ENCODE data around the gene MAP3K5.

Gene MAP3K5

GRCh38 chr6:136526196-136526930, 265.9 kb downstream of the MAP3K5 start:
- TF ChIP-seq FOXP2 (optimal IDR thresholded peaks at IDR 0.05; ENCODE audit: borderline replicate concordance, extremely low read depth, extremely low read length, insufficient read depth) (no peak), TAF1 (IDR thresholded peaks at IDR 0.05; ENCODE audit: borderline replicate concordance, insufficient read depth, low read length) (no peak), SIN3A (IDR thresholded peaks at IDR 0.05; ENCODE audit: borderline replicate concordance, insufficient read depth, low read length) (no peak), POLR2AphosphoS5 (IDR thresholded peaks at IDR 0.05; ENCODE audit: low read depth, low read length) (no peak), REST (IDR thresholded peaks at IDR 0.05; ENCODE audit: insufficient read depth in 1 of 2, low read depth in 2 of 2, low read length in 2 of 2) (no peak)

- TF ChIP-seq TAF1 (IDR thresholded peaks at IDR 0.05; ENCODE audit: borderline replicate concordance, insufficient read depth, low read length) (no peak), POLR2AphosphoS5 (IDR thresholded peaks at IDR 0.05; ENCODE audit: low read depth, low read length) (no peak), FOXP2 (optimal IDR thresholded peaks at IDR 0.05; ENCODE audit: borderline replicate concordance, extremely low read depth, extremely low read length, insufficient read depth) (no peak), SIN3A (IDR thresholded peaks at IDR 0.05; ENCODE audit: borderline replicate concordance, insufficient read depth, low read length) (no peak), REST (IDR thresholded peaks at IDR 0.05; ENCODE audit: insufficient read depth in 1 of 2, low read depth in 2 of 2, low read length in 2 of 2) (no peak)
Measured at GRCh38 chr6:136525586-136526195, 266.6 kb downstream of the MAP3K5 start.

GRCh38 chr6:136524936-136525413, 267.3 kb downstream of the MAP3K5 start:
- no peak for TF ChIP-seq SIN3A (IDR thresholded peaks at IDR 0.05; ENCODE audit: borderline replicate concordance, insufficient read depth, low read length)

- TF ChIP-seq SIN3A (IDR thresholded peaks at IDR 0.05; ENCODE audit: borderline replicate concordance, insufficient read depth, low read length) (no peak), POLR2AphosphoS5 (IDR thresholded peaks at IDR 0.05; ENCODE audit: low read depth, low read length) (no peak), REST (IDR thresholded peaks at IDR 0.05; ENCODE audit: insufficient read depth in 1 of 2, low read depth in 2 of 2, low read length in 2 of 2) (no peak), FOXP2 (optimal IDR thresholded peaks at IDR 0.05; ENCODE audit: borderline replicate concordance, extremely low read depth, extremely low read length, insufficient read depth) (no peak), TAF1 (IDR thresholded peaks at IDR 0.05; ENCODE audit: borderline replicate concordance, insufficient read depth, low read length) (no peak)
Measured at GRCh38 chr6:136524339-136524935, 267.8 kb downstream of the MAP3K5 start.

GRCh38 chr6:136523196-136523595, 269.1 kb downstream of the MAP3K5 start:
- no peak for TF ChIP-seq TAF1 (IDR thresholded peaks at IDR 0.05; ENCODE audit: borderline replicate concordance, insufficient read depth, low read length)
- TF ChIP-seq REST (IDR thresholded peaks at IDR 0.05; ENCODE audit: insufficient read depth in 1 of 2, low read depth in 2 of 2, low read length in 2 of 2) = no peak
- no peak for TF ChIP-seq POLR2AphosphoS5 (IDR thresholded peaks at IDR 0.05; ENCODE audit: low read depth, low read length)
- TF ChIP-seq SIN3A (IDR thresholded peaks at IDR 0.05; ENCODE audit: borderline replicate concordance, insufficient read depth, low read length) = no peak
- no peak for TF ChIP-seq FOXP2 (optimal IDR thresholded peaks at IDR 0.05; ENCODE audit: borderline replicate concordance, extremely low read depth, extremely low read length, insufficient read depth)
